ENCODE measurements around the gene MARCO.
"Not testable (repeated sequence)": the region's sequence is repeated elsewhere in the genome, so short reads cannot be mapped to it uniquely, and the experiment has no call there.

Gene MARCO

GRCh38 chr2:118929059-118929458 is 12.9 kb upstream of the MARCO start:
- DNase-seq, result no peak

DNA sequence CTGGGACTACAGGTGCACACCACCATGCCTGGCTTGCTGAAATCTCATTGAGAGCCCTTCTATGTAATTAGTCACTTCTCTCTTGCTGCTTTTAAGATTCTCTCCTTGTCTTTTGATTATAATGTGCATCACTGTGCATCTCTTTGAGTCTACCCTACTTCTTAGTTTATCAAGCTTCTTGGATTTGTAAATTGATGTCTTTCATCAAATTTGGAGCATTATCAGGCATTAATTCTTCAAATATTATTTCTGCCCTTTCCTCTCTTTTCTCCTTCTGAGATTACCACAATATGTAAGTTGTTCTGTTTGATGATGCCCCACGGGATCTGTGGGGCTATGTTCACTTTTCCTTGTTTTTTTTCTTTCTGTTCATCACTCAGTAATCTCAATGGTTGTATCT is 9.0 kb upstream of the MARCO start:
- DNase-seq, result no peak

GRCh38 chr2:118936306-118936705 is 5.7 kb upstream of the MARCO start:
- DNase-seq, result no peak

DNA sequence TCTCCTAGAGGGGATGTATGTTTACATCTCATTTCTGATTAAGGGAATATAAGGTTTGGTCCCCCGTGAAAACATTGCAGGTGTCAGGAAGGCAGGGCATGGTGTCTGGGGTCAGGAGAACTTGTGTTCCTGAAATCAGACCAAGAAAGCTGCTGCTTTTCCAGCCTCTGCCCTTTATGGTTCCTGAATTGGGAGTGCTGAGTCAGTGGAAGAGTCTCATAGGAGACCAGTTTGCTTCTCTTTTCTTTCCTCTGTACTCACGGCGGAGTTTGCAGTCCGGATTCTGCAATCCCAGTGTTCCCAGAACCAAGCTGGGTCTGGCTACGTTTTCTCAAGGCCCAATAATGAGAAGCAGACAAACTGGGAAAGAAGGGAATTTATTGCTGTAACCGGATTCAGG is 5.1 kb upstream of the MARCO start:
- no peak for DNase-seq

GRCh38 chr2:118937817-118938216 is 4.2 kb upstream of the MARCO start:
- no peak for DNase-seq

DNA sequence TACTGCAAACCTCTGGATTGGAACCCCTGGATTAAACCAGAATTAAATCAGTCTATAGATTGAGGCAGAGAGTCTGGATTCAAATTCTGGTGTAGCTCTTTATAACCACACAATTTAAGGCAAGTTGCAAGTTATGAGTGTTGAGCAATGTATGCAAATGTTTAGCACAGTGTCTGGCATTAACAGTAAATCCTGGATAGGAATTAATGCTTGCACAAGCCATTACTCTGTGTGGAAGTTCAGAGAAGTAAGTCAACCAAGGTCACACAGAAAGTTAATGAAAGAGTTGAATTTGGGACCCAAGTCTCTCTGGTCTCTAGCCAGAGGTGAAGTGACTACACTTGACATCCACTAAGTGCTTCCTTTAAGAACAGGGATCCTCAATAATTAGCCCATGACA is 2.0 kb upstream of the MARCO start:
- no peak for DNase-seq

GRCh38 chr2:118940486-118941120 is 1.4 kb upstream of the MARCO start:
- DNase-seq, result no peak

DNA sequence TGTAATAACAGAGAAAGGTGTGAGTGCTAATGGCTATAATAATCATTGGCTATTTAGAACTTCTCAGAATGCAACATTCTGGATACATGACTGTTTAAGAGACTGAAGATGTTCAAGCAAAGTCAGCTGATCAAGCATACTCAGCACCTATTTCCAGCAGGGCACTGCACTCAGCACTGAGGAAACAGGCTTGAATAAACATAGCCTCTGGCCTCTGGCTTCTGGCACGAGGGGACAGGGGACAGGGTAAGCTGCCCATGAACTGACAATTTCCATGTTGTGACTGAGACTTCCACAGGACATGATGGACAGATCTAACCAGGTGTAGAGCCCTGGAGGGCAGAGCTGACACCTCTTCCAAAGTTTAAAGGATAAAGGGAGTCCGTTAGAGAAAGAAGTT is 1.3 kb downstream of the MARCO start:
- no peak for DNase-seq

GRCh38 chr2:118945881-118946280 is 3.9 kb downstream of the MARCO start:
- DNase-seq, result no peak

GRCh38 chr2:118948266-118948665 is 6.3 kb downstream of the MARCO start:
- not testable (repeated sequence) for DNase-seq

- no peak for DNase-seq
These were observed 12.5 kb downstream of the MARCO start for GRCh38 chr2:118954297-118955060.

DNA sequence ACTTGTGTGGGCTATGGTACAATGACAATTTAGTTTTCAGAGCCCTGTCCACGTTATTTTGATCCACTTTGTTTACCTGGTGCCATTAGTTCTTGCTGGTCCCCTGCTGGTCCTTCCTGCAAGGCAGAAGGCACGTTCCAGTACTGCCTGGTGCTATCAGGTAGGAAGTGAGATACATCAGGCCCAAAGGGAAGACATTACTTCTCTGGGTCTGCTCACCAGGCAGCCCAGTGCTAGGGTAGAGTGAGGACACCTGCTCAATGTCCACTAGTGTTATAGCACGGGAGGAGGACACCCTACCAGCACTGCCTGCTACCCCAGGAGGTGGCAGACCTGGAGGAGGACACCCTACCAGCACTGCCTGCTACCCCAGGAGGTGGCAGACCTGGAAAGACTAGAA is 23.7 kb downstream of the MARCO start:
- DNase-seq, result no peak

GRCh38 chr2:118967124-118967880 is 25.3 kb downstream of the MARCO start:
- DNase-seq, result no peak

DNA sequence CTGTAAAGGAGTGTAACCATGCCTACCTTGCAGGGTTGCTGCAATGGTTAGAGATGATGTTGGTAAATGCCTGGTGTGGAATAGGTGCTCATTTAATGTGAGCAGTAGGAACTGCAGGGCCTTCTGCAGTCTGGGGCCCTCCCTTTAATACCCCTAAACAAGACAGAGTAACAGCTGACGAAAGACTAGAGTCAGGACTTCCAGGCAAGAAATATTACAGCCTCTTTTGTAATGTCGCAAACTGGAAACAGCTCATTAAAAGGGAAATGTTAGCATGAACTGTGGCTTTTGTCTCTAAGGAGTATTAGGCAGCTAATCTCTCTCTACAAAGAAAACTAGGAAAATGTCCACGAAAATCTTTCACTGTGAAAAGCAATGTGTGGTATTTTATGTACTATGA is 26.0 kb downstream of the MARCO start:
- no peak for DNase-seq

DNA sequence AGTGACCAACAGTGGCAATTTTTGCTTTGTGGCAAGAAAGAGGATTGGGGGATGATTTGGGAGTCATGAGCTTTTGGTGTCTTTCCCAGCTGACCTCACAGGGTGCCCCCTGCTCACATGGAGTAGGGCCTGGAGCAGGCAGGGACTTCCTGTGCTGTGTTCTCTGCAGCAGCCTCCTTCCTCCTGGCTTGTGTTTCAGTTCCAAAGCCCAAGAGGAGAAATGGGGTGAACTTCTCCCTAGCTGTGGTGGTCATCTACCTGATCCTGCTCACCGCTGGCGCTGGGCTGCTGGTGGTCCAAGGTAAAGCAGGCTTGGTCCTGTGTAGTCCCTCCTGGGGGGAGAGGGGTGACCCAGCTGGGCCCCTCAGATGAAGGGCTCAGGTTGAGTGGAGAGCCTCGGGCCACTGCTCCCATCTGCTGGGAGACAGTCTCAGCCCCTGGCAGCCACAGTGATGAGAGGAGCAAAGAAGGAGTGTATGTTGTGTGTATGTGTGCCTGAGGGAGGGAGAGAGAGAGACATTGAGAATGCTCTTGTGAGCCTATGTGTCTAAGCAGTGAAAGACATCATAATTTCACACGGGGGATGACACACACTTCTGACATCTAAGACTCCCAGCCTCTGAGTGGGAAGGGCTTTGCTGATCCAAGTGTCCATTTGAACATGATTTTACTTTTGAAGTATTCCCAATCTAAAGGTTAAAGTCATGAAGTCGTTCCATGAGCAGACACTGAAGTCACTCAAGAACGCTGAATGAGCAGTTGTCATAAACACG is 27.2 kb downstream of the MARCO start:
- no peak for DNase-seq

DNA sequence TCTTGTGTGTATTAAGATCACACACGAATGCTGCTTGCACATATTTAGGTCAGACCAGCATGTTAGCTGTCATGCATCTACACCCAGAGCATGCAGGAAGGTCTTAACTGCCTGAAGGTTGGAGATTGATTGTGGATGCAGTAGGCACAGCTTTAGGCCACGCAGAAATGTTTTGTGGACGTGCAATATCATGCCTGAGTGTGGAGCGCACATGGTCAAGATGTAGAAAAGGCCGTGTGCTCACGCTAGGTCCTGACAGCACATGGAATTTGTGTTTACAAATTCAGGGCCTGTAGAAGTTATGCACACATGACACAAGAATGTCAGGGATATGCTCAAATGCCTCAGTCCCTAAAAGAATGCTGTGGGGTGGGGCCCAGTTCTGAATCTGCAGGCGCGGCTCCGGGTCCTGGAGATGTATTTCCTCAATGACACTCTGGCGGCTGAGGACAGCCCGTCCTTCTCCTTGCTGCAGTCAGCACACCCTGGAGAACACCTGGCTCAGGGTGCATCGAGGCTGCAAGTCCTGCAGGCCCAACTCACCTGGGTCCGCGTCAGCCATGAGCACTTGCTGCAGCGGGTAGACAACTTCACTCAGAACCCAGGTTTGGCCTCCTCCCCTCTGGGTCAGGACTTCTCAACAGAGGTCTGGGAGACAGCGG is 27.9 kb downstream of the MARCO start:
- no peak for DNase-seq

GRCh38 chr2:118970396-118971135 is 28.6 kb downstream of the MARCO start:
- DNase-seq, result no peak

DNA sequence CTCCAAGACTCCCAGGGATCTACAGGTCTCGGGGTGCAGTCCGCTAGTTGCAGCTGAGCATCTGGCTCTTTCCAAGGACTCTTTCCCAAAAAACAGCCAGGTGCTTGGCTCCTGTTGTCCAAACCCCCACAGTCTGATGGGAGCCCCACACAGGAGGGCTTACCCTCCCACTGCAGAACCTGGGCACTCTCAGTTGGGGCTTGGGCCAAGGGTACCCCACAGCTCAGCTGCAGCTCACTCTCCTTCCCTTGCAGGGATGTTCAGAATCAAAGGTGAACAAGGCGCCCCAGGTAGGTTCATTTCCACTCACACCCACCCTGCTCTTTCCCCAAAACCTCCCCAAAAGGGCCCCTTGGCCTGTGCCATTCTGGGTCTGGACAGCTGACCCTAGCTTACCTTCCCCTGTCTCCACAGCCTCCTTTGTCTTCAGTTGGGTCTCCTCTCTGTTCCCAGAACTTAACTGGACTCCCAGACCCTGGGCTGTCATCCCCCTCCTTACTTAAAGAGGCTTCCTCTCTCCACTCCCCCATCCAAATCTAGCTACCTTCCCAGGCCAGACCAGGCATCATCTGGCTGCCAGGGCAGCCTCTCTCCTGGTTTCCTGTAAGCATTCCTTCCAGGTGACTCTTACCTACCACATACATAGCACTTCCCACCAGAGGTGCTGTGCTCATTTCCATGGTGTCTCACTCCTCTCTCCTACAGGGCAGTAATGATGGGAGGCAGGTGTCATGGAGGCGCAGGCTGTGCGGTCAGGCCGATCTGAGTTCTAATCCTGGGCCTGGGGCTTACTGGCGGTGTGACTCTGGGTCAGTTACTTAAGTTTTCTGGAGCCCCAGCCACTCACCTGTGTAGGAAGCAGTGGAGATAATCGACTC is 29.5 kb downstream of the MARCO start:
- DNase-seq, result no peak

GRCh38 chr2:118973542-118973951 is 31.6 kb downstream of the MARCO start:
- DNase-seq, result no peak

- no peak for DNase-seq
These were observed 32.4 kb downstream of the MARCO start for GRCh38 chr2:118974103-118974993.

All from NCI-H510A (cell line).